Spleen (tissue), 13 donors: ENCODE results near the gene AHDC1. TPM values are rescaled to one million over a fixed set of nuclear protein-coding genes. Genes with fewer than 3 reads are reported as not detected.
A peak's percentile ranks its signal among the peaks of the same experiment; 100 is the strongest.

ENCODE experiments used
- DNase-seq: peaks from one replicate; pipeline ENCODE4 v3.0.0-alpha.2; 2020
- H3K27ac ChIP-seq, 8 donors: fragments of 200-600 bp; sonication (generic) in 7 of 8; 1 replicate in 4 of 8; 2 replicates in 4 of 8; pipeline versions ENCODE4 v1.5.0 to v1.8.0; 2016 to 2021; ENCODE audit warnings: inconsistent platforms in 4 of 8, mild to moderate bottlenecking in 4 of 8, moderate library complexity in 1 of 8
- H3K27me3 ChIP-seq, 7 donors: fragments of 200-600 bp; sonication (generic) in 6 of 7; replicated peaks in 1 of 7; 1 replicate in 4 of 7; 2 replicates in 3 of 7; pipeline versions ENCODE4 v1.5.0 to v1.8.0; 2016 to 2021; ENCODE audit warnings: inconsistent platforms in 3 of 7, mild to moderate bottlenecking in 1 of 7
- H3K36me3 ChIP-seq, 6 donors: fragments of 200-600 bp; sonication (generic) in 5 of 6; 1 replicate in 4 of 6; 2 replicates in 2 of 6; pipeline versions ENCODE4 v1.5.0 to v1.8.0; 2016 to 2021; ENCODE audit warnings: inconsistent platforms in 2 of 6
- H3K4me1 ChIP-seq, 6 donors: fragments of 200-600 bp; sonication (generic) in 5 of 6; 1 replicate in 3 of 6; 2 replicates in 3 of 6; pipeline versions ENCODE4 v1.5.0 to v1.8.0; 2016 to 2021; ENCODE audit warnings: inconsistent platforms in 3 of 6
- H3K4me3 ChIP-seq, 8 donors: fragments of 200-600 bp; sonication (generic) in 7 of 8; 1 replicate in 4 of 8; 2 replicates in 4 of 8; pipeline versions ENCODE4 v1.5.0 to v1.8.0; 2016 to 2021; ENCODE audit warnings: inconsistent platforms in 4 of 8, mild to moderate bottlenecking in 4 of 8, moderate library complexity in 2 of 8
- H3K9me3 ChIP-seq, 8 donors: fragments of 200-600 bp; sonication (generic) in 7 of 8; 1 replicate in 4 of 8; 2 replicates in 4 of 8; pipeline versions ENCODE4 v1.5.0 to v1.8.0; 2016 to 2021; ENCODE audit warnings: inconsistent platforms in 4 of 8
- POLR2A ChIP-seq, 3 donors: fragments of 450-650 bp; IDR thresholded peaks; one replicate each; pipeline ENCODE4 v1.5.1; 2017; ENCODE audit warnings: antibody characterized with exemption in 3 of 3, mild to moderate bottlenecking in 1 of 3
- POLR2AphosphoS5 ChIP-seq, 3 donors: sonication (generic); formaldehyde crosslinking; IDR thresholded peaks; one replicate each; pipeline ENCODE4 v1.5.1; 2017; ENCODE audit warnings: antibody characterized with exemption in 3 of 3
- WGBS, 5 donors: extraction: QIAGEN DNeasy Blood & Tissue Kit in 3 of 5; methylation state at CpG; one replicate each; pipeline versions ENCODE4 v1.1.5 to v1.1.7; 2013 to 2018; 5-methylcytosine and 5-hydroxymethylcytosine counted together
- intact Hi-C: fragments of 100-400 bp; cut with DNase I; formaldehyde crosslinking; loops from one replicate; pipeline ENCODE4 v1.15.0; 2023; ENCODE audit warnings: low total_unique reads
- long read RNA-seq, 2 donors: transcript quantifications; one replicate each; lab custom pipeline, GENCODE V29; 2026
- polyA plus RNA-seq, 3 donors: library from polyadenylated mRNA; stranded (reverse); fragments of 200-250 nt; gene quantifications; one replicate each; pipeline ENCODE4 v1.2.1, GENCODE V29; 2013
- total RNA-seq, 7 donors: library from RNA; depleted of rRNA in 3 of 7; stranded (reverse); fragments of >200 nt in 3 of 7; fragmentation: NEBNext Ultra II Directional in 4 of 7; extraction: Animal tissue kit (Norgen Biotek cat#: 25700) in 4 of 7; gene quantifications; one replicate each; pipeline versions ENCODE4 v1.1.0 to v1.2.1, GENCODE V29; 2016 to 2021
- TF ChIP-seq, protein P1 (sequence below), 11 experiments: fragments of 200-600 bp in 7 of 11; fragments of 450-650 bp in 4 of 11; sonication (generic) in 4 of 11; IDR thresholded peaks in 8 of 11; conservative IDR thresholded peaks in 3 of 11; 1 replicate in 7 of 11; 2 replicates in 4 of 11; pipeline versions ENCODE4 v1.4.0 to v1.8.0; 2016 to 2021; ENCODE audit warnings: antibody characterized with exemption in 11 of 11, inconsistent platforms in 4 of 11, mild to moderate bottlenecking in 1 of 11
- donor health status: healthy with polysubstance abuse.
- donor health status: DM: no; HTN: no; CAD: no; lungs with moderate emphysema.
- donor health status: DM: no; HTN: no; CAD: no.
- donor health status: Bipolar disorder and iron deficiency.
- donor health status: healthy.
- donor health status: DM: no; HTN: no; CAD: no.
- donor health status: DM: yes; HTN: yes; CAD: no.

Gene AHDC1
- total RNA-seq (100 to 1,000 TPM in 1 of 7 donors, 10 to 100 TPM in 6; 35.1 to 104 (median 54.6) TPM), polyA plus RNA-seq (10 to 100 TPM in 1 of 3 donors, 1 to 10 TPM in 2; 3.2 to 24.2 (median 4.3) TPM)
- long read RNA-seq, donor 1, partial matches to known transcripts = 9 of 10 reads
- long read RNA-seq, donor 1, other reads (novel, unspliced or antisense) = 0 of 10 reads
- long read RNA-seq, donor 2 = 0 reads

- peaks cover 0 to 13% (median 0%) of the 10 kb centered on the region in 7 donors for H3K27me3 ChIP-seq
- TF ChIP-seq POLR2AphosphoS5 (IDR thresholded peaks at IDR 0.05) = peak; percentile 98 to 99 (median 99)
- peak; percentile 36 to 82 (median 72) for TF ChIP-seq POLR2A (IDR thresholded peaks at IDR 0.05)
- TF ChIP-seq, protein P1, sequence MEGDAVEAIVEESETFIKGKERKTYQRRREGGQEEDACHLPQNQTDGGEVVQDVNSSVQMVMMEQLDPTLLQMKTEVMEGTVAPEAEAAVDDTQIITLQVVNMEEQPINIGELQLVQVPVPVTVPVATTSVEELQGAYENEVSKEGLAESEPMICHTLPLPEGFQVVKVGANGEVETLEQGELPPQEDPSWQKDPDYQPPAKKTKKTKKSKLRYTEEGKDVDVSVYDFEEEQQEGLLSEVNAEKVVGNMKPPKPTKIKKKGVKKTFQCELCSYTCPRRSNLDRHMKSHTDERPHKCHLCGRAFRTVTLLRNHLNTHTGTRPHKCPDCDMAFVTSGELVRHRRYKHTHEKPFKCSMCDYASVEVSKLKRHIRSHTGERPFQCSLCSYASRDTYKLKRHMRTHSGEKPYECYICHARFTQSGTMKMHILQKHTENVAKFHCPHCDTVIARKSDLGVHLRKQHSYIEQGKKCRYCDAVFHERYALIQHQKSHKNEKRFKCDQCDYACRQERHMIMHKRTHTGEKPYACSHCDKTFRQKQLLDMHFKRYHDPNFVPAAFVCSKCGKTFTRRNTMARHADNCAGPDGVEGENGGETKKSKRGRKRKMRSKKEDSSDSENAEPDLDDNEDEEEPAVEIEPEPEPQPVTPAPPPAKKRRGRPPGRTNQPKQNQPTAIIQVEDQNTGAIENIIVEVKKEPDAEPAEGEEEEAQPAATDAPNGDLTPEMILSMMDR (IDR thresholded peaks at IDR 0.05 in 8 of 11, conservative IDR thresholded peaks at IDR 0.05 in 3 of 11) = peak in 5 of 11 experiments; percentile 12 to 37 (median 21)
- H3K36me3 ChIP-seq = no peaks in the 10 kb centered on the region
- peak within 1 kb of the TSS; percentile 65 to 98 (median 81) for H3K4me3 ChIP-seq
- intact Hi-C loops = loop anchor here (10.0 kb wide), 1 partner anchor 109 kb away; the partner anchor contains the start of gene WASF2
- 0 to 1% (median 0%) methylated on average over 46 to 74 of the region's 74 CpGs for WGBS, 5 donors
- no peaks in the 10 kb centered on the region for H3K9me3 ChIP-seq
- H3K27ac ChIP-seq = peak within 1 kb of the TSS; percentile 72 to 96 (median 88)
- peaks cover 44 to 94% (median 80%) of the 10 kb centered on the region in 6 donors for H3K4me1 ChIP-seq
- DNase-seq = peak; percentile 98
Measured at GRCh38 chr1:27603681-27604578, at the start of gene AHDC1. Gene AHDC1 (minus strand): TSS chr1:27604144. CDS start chr1:27552115, 52,029 bp downstream.

- no peak for DNase-seq
- 93 to 96% (median 94%) methylated on average over 5 of the region's 5 CpGs for WGBS, 5 donors
- H3K4me3 ChIP-seq = no peak overlapping the region
- TF ChIP-seq POLR2AphosphoS5 (IDR thresholded peaks at IDR 0.05) = no peak
- no peak for TF ChIP-seq POLR2A (IDR thresholded peaks at IDR 0.05)
- TF ChIP-seq, protein P1 (IDR thresholded peaks at IDR 0.05 in 8 of 11, conservative IDR thresholded peaks at IDR 0.05 in 3 of 11) = no peak
- intact Hi-C loops = no loop called here
- H3K9me3 ChIP-seq = no peaks in the 10 kb centered on the region
- no peaks in the 10 kb centered on the region for H3K36me3 ChIP-seq
- peak overlapping the region in 1 of 8 donors; percentile 16 for H3K27ac ChIP-seq
- H3K4me1 ChIP-seq = peaks cover 7 to 59% (median 28%) of the 10 kb centered on the region in 6 donors
- no peaks in the 10 kb centered on the region for H3K27me3 ChIP-seq
Measured at GRCh38 chr1:27652111-27652864, 48.3 kb upstream of the AHDC1 start.

DNA sequence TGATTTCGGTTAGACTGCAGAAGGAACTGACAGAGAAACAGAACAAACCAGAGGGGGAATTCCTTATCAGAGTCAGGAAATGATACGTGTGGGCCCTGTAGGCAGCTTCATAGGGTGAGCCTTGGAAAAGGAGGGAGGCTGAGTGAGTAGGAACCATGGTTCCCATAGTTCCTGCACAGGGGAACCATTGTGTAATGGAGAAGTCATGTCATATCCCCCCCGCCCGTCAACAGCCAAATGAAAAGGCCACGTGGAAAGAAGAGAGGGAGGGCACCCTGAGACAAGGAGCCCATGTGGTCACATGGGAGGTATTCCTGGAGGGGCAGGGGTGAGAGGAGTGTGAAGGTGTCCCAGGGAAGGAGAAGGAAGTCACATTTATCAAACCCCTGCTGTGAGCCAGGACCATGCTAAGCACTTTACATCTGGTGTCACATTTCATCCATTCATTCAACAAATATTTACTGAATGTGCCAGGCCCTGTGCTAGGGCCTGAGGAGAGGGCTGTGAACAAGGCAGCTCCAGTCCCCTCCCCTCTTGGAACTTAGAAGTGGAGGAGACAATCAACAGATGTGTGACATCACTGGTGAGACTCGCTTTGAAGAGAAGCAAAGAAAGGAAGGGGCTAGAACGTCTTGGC is 46.7 kb upstream of the AHDC1 start:
- Histone ChIP-seq H3K36me3 (no peaks in the 10 kb centered on the region), H3K4me1 (peaks cover 2 to 59% (median 21%) of the 10 kb centered on the region in 6 donors), H3K9me3 (no peaks in the 10 kb centered on the region), H3K4me3 (no peak overlapping the region), H3K27ac (peak overlapping the region in 3 of 8 donors; percentile 6 to 47 (median 44)), H3K27me3 (no peaks in the 10 kb centered on the region)
- DNase-seq = no peak
- TF ChIP-seq POLR2AphosphoS5 (IDR thresholded peaks at IDR 0.05) = no peak
- TF ChIP-seq, protein P1 (IDR thresholded peaks at IDR 0.05 in 8 of 11, conservative IDR thresholded peaks at IDR 0.05 in 3 of 11) = no peak
- TF ChIP-seq POLR2A (IDR thresholded peaks at IDR 0.05) = no peak
- intact Hi-C loops = no loop called here
- WGBS, 5 donors = 32 to 55% (median 41%) methylated on average over 7 of the region's 7 CpGs
